Subcutaneous abdominal adipose tissue (tissue), 5 donors: ENCODE results near the gene TOMM40L.

Experiments used
- H3K27ac ChIP-seq: one replicate; pipeline ENCODE4 v1.7.0; 2013; ENCODE audit warnings: low read depth, mild to moderate bottlenecking, inconsistent platforms, low read length, moderate library complexity
- H3K27me3 ChIP-seq, 5 donors: one replicate each; pipeline ENCODE4 v1.7.0; 2013; ENCODE audit warnings: low read length in 5 of 5, inconsistent platforms in 1 of 5; ENCODE audit not compliant: control insufficient read depth in 5 of 5, insufficient read depth in 4 of 5
- H3K36me3 ChIP-seq, 5 donors: one replicate each; pipeline ENCODE4 v1.7.0; 2013; ENCODE audit warnings: low read length in 5 of 5; ENCODE audit not compliant: control insufficient read depth in 5 of 5, insufficient read depth in 5 of 5
- H3K4me1 ChIP-seq, 5 donors: one replicate each; pipeline ENCODE4 v1.7.0; 2013; ENCODE audit warnings: low read length in 5 of 5, mild to moderate bottlenecking in 3 of 5, moderate library complexity in 1 of 5; ENCODE audit not compliant: control insufficient read depth in 5 of 5, insufficient read depth in 5 of 5
- H3K4me3 ChIP-seq, 5 donors: one replicate each; pipeline ENCODE4 v1.7.0; 2013; ENCODE audit warnings: low read length in 5 of 5, low read depth in 1 of 5
- H3K9ac ChIP-seq, 5 donors: one replicate each; pipeline ENCODE4 v1.7.0; 2013; ENCODE audit warnings: low read length in 5 of 5, mild to moderate bottlenecking in 4 of 5, moderate library complexity in 3 of 5
- H3K9me3 ChIP-seq, 5 donors: one replicate each; pipeline ENCODE4 v1.7.0; 2013; ENCODE audit warnings: low read length in 5 of 5; ENCODE audit not compliant: control insufficient read depth in 5 of 5
- donor health status: healthy.
- donor health status: healthy.
- donor health status: healthy.
- donor health status: healthy.
- donor health status: healthy.

Gene TOMM40L

DNA sequence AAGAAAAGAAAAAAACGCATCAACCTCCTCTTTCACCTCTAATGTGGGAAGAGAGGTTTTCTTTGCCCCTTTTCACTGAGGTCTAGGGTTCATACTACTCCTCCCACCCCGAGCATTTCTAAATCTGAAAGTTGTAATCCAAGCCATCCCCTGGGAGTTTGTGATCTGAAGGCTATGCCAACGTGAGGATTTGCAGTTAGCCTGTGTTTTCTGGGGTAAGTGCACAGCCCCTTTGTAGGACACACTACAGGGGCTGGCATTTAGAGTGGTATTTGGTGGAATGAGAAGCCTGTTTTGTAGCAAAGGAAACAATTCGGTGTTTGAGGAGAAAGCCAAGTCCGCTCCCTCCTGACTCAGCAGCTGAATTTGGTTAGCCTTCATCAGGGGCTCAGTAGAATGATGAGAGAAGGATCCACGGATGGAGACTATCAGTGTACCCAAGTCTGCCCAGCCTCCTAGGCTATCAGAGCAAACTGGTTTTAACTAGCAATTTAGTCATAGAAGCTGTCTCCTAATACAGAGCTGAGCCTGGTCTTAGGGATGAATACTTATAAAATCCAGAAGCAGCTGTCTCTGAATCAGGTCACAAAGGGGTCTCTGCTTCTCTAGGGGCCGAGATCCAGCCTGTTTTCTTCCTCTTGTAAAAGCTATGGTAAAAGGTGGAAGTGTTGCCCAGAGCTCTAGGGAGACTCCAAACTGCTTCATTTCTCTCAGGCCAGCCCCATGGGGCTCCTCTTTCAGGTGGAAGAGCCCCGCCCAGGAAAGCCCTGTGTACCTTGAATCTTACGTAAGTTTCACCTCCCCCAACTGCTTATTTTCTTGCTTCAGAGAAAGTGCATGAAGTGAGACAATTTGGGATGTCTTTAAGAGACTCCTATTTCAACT lies 34.8 kb downstream of the TOMM40L start:
- Histone ChIP-seq H3K4me3 (no peak overlapping the region), H3K9me3 (peaks cover 3 to 14% (median 13%) of the 10 kb centered on the region in 5 donors), H3K27ac (no peak overlapping the region), H3K36me3 (no peaks in the 10 kb centered on the region), H3K27me3 (peaks cover 13 to 38% (median 23%) of the 10 kb centered on the region in 5 donors), H3K4me1 (peaks cover 0 to 30% (median 24%) of the 10 kb centered on the region in 5 donors), H3K9ac (no peak overlapping the region)

DNA sequence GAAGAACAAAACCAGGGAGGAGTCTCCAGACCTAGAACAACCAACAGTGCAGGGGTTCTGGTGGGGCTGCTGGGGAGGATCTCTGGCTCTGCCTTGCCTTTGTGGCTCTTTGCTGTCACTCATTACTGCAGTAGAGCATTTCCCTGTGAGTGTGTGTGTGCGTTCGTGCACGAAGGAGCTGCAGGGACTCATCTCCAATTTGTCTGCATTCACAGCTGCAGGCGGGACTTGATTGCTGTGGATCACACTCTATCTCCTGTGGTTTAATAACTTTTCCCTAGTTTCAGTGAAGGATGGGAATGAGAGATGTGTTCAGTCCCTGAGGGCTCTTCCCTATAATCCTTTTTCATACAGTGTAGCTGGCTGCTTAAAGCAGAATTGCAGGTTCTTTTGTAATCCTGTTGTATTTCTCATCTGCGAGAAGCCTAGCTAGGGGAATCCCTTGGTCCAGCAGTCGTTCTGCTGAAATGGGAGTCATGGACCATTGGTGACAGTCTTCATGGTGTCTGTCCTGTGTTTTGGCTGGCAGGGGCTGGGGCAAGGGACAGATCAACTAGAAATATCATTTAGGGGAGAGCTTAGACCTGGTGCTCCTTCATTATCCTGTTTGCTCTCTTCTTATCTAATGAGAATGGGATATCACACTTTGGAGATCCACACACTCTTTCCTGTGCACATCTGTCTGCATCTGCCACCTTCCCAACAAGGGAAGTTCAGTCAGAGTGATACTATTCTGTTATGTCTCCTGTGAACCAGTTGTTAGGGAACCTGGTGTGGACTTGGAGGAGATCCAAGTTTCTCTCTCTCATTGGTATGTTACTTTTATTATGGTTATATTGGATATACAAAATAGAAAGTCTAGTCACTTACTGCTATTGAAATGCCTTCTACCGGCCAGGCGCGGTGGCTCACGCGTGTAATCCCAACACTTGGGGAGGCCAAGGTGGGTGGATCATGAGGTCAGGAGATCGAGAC lies 35.7 kb downstream of the TOMM40L start:
- H3K36me3 ChIP-seq = no peaks in the 10 kb centered on the region
- H3K4me1 ChIP-seq = peaks cover 0 to 29% (median 24%) of the 10 kb centered on the region in 5 donors
- H3K4me3 ChIP-seq = no peak overlapping the region
- no peak overlapping the region for H3K9ac ChIP-seq
- H3K27ac ChIP-seq = no peak overlapping the region
- peaks cover 13 to 42% (median 23%) of the 10 kb centered on the region in 5 donors for H3K27me3 ChIP-seq
- peaks cover 3 to 13% (median 12%) of the 10 kb centered on the region in 5 donors for H3K9me3 ChIP-seq

GRCh38 chr1:161265305-161265704 lies 39.4 kb downstream of the TOMM40L start:
- peaks cover 0 to 15% (median 12%) of the 10 kb centered on the region in 5 donors for H3K4me1 ChIP-seq
- no peak overlapping the region for H3K9ac ChIP-seq
- H3K9me3 ChIP-seq = no peaks in the 10 kb centered on the region
- peaks cover 0 to 21% (median 4%) of the 10 kb centered on the region in 5 donors for H3K27me3 ChIP-seq
- H3K36me3 ChIP-seq = no peaks in the 10 kb centered on the region
- no peak overlapping the region for H3K4me3 ChIP-seq
- no peak overlapping the region for H3K27ac ChIP-seq

- peaks cover 0 to 13% (median 4%) of the 10 kb centered on the region in 5 donors for H3K27me3 ChIP-seq
- no peaks in the 10 kb centered on the region for H3K9me3 ChIP-seq
- no peak overlapping the region for H3K9ac ChIP-seq
- H3K4me1 ChIP-seq = peaks cover 0 to 7% (median 4%) of the 10 kb centered on the region in 5 donors
- no peak overlapping the region for H3K27ac ChIP-seq
- no peaks in the 10 kb centered on the region for H3K36me3 ChIP-seq
- no peak overlapping the region for H3K4me3 ChIP-seq
These were observed 40.3 kb downstream of the TOMM40L start for GRCh38 chr1:161266202-161266601.

DNA sequence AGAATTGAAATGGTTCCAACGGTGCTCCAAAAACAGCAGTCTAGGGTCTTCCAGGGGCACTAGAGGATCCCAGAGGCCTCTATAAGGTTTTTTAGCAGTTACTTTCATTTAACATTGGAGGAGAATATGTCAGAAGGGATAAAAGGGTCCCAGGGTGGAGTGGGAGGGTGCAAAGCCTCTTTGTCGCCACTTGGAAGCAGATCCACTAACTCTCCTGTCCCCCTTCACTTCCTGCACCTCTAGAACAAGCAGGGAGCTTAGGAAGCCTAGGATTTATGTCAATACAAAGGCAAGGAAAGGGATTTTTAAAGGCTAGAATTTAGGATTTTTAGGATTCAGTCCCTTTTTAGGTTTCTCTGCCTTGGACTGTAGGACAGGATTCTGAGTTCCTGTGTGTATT lies 41.0 kb downstream of the TOMM40L start:
- Histone ChIP-seq H3K9ac (no peak overlapping the region), H3K4me3 (no peak overlapping the region)

GRCh38 chr1:161267321-161267720 lies 41.5 kb downstream of the TOMM40L start:
- H3K4me1 ChIP-seq = no peaks in the 10 kb centered on the region
- H3K36me3 ChIP-seq = no peaks in the 10 kb centered on the region
- no peak overlapping the region for H3K9ac ChIP-seq
- H3K27me3 ChIP-seq = peaks cover 0 to 6% (median 4%) of the 10 kb centered on the region in 5 donors
- H3K4me3 ChIP-seq = no peak overlapping the region
- no peak overlapping the region for H3K27ac ChIP-seq
- H3K9me3 ChIP-seq = no peaks in the 10 kb centered on the region

More for the DNA sequence above, 41.0 kb downstream of the TOMM40L start:
- Histone ChIP-seq H3K27ac (no peak overlapping the region), H3K27me3 (peaks cover 0 to 7% (median 4%) of the 10 kb centered on the region in 5 donors), H3K4me1 (peaks cover 0 to under 1% (median 0%) of the 10 kb centered on the region in 5 donors), H3K9me3 (no peaks in the 10 kb centered on the region), H3K36me3 (no peaks in the 10 kb centered on the region)

- Histone ChIP-seq H3K9ac (no peak overlapping the region), H3K27ac (no peak overlapping the region), H3K36me3 (no peaks in the 10 kb centered on the region), H3K4me3 (no peak overlapping the region), H3K9me3 (no peaks in the 10 kb centered on the region), H3K4me1 (no peaks in the 10 kb centered on the region), H3K27me3 (peaks cover 0 to 3% (median 0%) of the 10 kb centered on the region in 5 donors)
These were observed 47.5 kb downstream of the TOMM40L start for GRCh38 chr1:161273402-161273801.

DNA sequence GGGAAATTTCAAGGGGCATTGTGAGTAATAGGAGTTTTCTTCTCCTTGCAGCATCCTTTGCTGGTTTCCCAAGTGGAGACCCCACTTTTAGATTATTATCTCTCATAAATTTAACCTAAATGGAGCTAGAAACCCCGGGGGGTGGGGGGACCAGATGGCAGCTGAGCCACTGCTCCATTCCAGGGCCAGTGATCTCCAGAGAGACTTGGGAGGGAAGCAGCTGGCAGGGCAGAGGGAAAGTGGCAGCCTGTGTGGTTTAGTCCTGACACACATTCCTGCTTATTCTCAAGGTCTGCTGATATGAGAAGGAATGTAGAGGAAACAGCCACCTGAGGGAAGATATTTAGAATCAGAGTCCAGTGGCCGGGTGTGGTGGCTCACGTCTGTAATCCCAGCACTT lies 49.0 kb downstream of the TOMM40L start:
- H3K4me3 ChIP-seq = no peak overlapping the region
- H3K4me1 ChIP-seq = no peaks in the 10 kb centered on the region
- H3K9ac ChIP-seq = no peak overlapping the region
- H3K36me3 ChIP-seq = no peaks in the 10 kb centered on the region
- H3K9me3 ChIP-seq = no peaks in the 10 kb centered on the region
- H3K27ac ChIP-seq = no peak overlapping the region
- H3K27me3 ChIP-seq = peaks cover 0 to 3% (median 0%) of the 10 kb centered on the region in 5 donors
